Measurements from ENCODE around the gene CCL23.
"Not testable (repeated sequence)": the region's sequence is repeated elsewhere in the genome, so short reads cannot be mapped to it uniquely, and the experiment has no call there.

Gene CCL23

DNA sequence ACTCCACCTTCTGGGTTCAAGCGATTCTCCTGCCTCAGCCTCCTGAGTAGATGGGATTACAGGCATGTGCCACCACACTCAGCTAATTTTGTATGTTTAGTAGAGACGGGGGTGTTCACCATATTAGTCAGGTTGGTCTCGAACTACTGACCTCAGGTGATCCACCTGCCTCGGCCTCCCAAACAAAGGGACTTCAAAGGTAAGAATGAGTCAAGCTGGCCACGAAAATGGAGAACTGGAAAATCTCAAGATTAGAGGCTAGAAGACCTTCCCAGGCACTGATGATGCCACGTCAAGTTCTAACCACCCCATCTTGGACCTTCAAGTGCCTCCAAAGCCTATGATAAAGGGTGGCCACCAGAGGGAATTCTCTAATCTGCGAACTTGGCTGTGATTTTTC, 15.1 kb downstream of the CCL23 start:
- DNase-seq, result no peak

DNA sequence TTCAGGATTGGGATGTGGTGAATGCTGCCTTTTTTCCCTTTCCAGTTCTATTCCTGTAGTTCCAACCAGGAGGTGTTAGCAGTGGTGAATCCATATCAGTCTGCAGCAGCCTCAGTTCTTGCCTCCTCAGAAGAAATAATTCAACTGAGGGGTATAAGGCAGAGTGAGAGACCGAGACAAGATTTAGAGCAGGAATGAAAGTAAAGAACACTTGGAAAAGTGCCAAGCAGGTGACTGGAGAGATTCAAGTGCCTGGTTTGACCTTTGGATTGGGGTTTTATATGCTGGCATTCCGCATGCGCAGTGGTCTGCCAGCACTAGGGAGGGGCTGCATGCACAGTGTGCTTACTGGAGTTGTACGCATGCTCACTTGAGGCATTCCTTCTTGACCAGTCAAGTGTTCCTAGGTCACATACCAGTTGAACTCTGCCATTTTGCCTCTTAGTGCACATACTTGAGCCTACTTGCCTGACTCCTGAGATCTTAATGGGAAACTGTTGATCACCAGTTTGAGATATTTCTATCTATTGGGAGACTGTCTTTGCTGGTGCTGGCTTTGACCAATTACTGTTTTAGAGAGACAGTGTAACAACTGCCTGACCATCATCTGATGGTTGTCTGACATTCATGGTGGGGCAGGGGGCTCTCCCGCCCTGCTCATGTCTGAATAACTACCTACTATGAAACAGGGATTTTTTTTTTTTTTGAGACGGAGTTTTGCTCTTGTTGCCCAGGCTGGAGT, 15.7 kb downstream of the CCL23 start:
- no peak for DNase-seq

DNA sequence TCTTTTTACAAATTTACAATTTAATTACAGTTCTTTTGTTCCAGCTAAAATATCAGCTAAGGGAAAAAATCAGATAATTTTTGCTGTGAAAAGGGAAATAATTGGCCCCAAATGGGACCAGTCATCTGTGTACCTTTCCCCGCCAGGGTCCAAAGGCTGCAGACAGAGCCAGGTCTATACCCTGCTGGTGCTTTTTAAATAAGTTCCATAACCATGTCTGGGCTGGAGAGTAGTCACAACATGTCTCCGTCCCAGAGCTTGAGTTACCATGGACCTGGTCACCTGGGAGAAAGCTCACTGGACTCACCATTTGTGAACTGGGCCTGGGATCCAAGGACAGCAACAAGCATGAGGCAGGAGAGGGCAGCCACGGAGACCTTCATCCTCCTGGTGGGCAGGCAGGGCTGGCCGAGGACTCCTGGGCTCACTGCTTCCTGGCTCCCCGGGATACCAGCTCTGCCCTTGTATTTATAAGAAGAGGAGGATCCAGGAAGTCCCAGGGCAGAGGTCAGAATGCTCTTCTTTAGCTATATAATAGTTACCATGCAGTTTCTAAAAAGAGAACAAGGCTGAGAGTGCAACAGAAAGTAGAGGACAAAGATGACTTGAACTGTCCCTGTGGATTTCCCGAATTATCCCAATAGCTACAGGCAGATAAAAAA, 16.5 kb downstream of the CCL23 start, which contains the start of gene CCL15:
Gene CCL15 (minus strand): TSS at position 444 of the 662 bp plus-strand sequence. CDS start 61 bp downstream, at position 383.
- no peak for DNase-seq

DNA sequence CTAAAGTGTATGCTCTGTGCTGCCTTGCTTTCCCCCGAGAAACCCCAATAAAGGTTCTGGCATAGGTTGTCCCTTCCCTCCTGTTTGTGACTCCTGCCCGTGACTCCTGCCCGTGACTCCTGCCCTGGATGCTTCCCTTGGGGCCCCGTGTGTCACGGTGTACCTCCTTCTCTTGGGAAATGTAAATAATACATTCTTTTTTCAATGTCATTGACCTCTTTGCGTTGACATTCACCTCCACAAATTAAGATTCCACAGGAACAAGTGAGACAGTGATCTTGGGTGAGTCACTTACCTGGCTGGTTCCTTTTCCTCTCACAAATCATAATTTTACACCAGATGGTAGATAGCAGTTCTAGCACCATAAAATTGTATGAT, 17.1 kb downstream of the CCL23 start:
- no peak for DNase-seq

DNA sequence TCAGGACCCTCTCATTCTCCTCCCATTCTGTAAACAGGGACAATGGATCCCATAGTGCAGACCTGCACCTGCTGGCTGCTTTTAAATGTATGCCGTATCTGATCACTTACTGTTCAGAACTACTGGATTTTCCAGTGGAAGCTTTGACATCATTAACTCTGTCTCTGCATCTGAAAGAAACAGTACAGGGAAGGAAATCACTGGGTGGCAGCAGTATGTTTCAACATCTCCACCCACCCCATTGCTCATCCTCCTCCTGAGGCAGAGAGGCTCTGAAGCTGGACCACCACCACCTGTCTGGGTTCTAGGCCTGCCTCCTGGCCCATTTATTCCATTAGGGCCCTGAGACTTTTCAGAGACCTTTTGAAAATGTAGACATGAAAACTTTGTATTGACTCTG, 19.0 kb downstream of the CCL23 start:
- DNase-seq, result no peak

DNA sequence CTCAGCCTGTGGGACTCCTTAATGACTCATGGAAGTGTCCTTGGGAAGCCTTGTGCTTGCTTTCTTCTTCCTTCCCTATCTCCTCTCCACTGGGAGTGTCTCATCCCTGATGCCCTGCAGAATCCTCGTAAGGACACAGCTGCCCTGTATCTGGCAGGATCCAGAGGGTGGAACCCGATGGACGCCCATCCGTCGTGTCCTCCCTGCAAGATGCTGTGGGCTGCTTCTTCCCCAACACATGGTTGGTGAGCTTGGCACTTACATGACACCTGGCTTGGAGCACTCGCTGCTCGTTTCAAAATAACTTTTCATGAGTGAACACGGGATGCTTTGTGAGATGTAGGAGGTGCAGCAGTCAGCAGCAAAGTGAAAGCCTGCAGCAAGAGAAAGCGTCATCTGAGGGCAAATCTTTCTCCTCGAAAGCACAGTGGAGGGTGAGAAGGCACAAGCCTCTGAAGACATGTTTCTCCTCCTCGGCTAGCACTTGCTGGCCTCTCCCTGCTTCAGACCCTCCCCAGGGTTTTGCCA, 19.7 kb downstream of the CCL23 start:
- no peak for DNase-seq

DNA sequence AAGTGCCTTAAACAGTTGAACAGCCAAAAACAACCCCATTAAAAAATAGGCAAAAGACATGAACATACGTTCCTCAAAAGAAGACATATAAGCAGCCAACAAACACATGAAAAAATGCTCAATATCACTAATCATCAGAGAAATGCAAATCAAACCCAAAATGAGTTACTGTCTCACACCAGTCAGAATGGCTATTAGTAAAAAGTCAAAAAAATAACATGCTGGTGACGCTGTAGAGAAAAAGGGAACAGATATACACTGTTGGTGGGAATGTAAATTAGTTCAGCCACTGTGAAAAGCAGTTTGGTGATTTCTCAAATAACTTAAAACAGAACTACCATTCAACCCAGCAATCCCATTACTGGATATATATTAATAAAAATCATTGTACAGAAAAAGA, 22.4 kb downstream of the CCL23 start:
- not testable (repeated sequence) for DNase-seq

DNA sequence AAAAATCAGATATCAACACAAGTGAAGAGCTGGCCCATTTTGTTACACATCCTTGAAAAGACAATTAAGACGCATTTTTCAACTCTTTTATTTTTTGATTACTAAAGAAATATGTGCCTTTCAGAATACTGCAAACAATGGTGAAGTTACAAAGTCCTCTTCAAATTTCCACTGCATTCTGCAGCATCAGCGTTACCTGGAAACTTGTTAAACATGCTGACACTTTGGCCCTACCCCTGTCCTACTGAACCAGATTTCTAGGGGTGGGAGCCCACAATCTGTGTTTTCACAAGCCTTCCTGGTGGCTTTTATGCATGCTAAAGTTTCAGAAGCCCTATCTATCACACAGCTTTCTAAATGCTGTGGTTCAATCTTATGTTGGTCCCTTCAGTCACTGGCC, 26.7 kb downstream of the CCL23 start:
- DNase-seq, result no peak

DNA sequence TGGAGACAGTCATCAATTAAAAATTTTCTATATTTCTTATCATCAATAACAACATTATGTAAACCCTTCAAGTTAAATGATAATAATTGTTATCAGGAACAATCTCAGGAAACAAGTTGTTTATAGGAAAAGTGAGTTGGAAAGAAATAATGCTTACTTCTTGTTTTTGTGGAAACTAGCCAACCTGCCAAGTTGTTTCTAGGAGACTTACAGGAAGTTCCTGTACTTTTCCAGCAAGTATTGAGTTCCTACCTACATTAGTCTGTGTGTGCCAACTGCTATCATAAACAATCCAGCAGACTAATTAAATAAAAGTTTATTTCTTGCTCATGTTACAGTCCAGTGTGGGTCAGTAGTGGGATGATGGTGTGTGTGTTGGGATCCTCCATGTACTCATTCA, 29.6 kb downstream of the CCL23 start:
- DNase-seq, result no peak

DNA sequence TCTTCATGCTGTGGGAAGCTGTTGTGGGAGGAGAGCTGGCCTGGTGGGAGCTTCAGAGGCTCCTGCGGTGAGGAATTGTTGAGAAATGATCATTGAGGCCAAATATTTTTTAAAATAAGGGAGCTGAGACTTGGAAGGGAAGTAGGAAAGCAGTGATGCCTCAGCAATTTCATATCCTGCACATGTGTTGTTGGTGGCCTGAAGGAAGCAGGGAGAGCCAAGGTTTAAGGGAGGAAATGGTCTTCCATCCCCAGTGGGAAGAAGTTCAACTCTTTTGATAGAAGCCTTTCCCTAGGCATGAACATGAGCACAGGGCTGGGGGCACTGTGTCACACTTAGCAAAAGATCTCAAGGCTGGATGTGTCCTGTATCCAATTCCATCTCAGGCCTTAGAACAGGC, 31.1 kb downstream of the CCL23 start, which contains the start of gene CCL14:
Gene CCL14 (minus strand): TSS at position 87 of the 400 bp plus-strand sequence. CDS start 80 bp downstream, at position 7.
- no peak for DNase-seq

DNA sequence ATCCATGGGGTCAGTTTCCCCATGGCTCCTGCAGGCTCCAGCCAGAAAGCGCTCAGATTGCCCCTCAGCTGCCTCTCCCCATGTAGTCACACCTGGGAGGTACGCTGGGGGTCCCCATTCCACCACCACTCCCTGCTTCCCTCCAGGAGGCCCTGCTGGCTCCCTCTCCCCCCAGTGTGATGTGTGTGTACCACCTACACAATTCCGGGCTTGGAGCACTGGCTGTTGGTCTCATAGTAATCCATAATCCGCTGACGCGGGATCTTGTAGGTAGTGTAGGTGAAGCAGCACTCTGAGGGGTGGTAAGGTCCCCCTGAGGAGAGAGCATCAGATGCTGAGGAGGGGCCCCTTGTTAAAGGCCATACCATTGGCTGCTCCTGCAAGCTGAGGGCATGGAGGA, 33.6 kb downstream of the CCL23 start:
- no peak for DNase-seq

DNA sequence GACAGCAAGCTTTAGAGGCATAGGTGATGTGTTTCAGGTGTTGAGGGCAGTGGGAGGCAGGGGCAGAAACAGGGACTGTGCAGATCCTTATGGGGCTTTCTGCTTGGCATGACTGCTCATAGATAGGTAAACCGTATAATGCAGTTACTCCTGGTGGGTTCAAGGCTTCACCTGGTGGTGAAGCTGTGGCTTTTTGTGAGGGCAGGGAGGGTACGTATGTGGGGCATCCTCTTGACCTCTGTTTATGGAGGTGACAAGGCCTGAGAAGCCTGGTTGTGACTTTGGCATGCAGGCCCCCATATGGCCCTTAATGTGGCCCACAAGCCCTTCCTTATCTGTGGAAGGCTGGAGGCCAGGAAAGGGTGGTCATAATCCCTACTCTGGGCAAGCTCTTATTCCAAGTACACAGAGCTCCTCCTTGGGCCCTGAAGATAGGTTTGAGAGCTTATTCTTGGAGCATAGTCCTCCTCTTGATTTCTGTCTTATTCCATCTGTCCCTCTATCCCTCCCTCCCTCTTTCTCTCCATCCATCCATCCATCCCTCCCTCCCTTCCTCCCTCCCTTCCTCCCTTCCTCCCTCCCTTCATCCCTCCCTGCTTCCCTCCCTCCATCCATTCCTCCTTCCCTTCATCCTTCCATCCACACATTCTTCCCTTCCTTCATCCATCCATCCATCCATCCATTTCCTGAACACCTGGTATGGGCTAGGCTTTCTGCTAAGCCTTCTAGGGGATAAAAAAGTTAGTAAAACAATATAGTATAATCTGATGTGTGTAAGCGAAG, 35.2 kb downstream of the CCL23 start:
- DNase-seq, result no peak

DNA sequence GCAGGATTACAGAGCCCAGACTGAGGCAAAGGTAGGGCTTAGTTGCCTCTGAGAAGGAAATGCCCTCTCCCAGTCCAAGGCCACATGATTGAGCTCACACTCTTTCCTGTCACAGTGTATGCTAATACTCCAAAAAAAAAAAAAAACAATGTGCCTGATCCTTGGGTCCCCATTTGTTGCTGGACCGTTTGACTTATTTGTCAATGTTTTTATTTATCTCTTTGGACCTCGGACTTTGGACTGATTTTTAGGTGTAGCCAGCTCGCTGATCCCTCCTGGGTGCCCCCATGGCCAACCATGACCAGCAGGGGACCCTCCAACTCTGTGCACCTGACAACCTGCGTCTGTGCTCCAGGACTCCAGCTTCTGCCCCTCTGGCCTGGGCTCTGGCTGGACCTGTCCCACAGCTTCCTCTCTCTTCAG, 35.9 kb downstream of the CCL23 start:
- no peak for DNase-seq

DNA sequence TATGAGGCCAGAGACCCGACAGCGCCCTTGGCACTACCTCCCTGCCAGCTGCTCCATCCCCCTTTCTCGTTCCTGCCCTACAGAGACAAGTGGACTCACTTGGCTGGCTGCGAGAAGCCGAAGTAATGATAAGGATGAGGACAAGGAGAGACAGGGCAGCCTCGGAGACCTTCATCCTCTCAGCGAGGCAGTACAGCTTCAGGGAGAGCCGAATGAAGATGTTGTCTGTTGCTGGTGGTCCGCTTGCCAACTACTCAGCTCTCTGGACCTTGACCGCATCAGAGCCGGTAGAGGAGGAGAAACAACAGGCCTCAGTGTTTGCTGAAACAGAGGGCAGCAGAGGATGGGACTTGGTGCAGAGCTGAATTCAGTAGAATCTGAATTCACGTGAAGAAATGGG, 36.5 kb downstream of the CCL23 start, which contains the start of gene CCL16:
Gene CCL16 (minus strand): TSS at position 252 of the 400 bp plus-strand sequence. CDS start 77 bp downstream, at position 175.
- DNase-seq, result no peak

DNA sequence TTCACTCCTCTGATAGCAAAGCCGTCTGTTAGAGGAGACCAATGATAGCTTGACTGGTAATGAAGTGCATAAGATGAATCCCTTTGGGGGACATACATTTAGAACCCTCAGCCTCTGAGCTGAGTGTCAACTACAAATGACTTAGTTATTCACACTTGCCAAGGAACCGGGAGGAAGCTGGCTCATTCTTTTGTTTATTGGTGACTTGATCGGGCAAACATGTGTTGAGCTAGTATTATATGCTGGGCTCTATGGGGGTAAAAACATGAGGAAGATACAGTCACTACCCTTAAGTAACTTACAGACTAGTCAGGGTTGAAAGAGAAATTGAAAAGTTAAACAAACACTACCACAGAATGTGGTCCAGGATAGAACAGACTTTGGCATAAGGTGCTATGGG, 39.4 kb downstream of the CCL23 start:
- no peak for DNase-seq

DNA sequence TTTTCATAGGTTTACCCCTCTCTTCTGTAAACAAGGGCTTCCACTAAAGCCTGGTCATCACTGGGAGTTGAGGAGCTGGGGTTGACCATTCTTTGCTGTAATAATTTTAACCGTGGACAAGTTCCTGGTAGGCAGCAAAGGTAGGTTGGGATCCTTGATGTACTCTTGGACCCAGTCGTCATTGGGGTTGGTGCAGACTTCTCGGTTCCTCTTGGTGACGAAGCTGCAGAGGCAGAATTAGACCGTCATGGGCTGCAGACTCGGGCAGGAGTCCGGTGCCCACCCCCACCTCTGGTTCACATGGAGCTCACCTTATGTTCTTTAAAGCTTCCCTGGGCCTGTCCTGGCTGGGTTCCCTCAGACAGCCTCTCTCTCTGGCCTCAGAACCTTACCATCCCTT, 40.3 kb downstream of the CCL23 start:
- no peak for DNase-seq

DNA sequence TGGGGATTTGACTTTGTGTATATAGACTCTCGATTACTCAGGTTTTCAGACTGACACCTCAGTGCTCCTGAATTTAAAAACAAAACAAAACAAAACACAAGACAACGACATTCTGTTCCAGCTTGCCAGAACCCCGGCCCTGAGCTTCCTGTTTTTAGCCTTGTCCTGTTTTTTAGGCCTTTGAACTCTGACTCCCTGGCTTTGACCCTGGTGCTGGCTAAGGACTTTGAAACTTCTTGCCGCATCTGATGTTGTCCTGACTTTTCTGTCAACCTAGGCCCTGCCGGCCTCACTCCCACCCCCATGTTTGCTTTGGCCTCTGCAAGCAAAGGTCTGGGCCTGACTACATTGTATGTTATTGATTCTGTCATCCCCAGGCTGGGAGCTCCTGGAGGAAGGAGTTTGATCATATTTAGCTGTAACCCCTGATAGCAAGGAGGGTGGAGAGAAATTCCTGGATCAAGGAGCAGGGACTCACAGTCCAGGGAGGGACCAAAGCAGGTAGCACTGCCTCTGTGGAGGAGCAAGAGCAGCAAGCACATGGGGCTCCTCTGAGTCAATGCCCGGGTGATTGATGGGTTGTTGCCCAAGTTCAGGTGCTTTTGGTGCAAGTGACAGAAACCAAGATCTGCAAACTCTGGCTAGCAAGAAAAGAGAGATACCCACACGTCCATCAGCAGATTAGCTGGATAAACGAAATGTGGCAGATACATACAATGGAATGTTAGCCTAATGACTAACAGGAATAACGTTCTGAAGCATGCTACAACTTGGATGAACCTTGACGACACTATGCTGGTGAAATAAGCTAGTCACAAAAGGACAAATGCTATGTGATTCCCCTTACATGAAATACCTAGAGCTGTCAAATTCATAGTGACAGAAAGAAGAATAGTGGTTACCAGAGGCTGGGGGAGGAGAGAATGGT, 44.2 kb downstream of the CCL23 start:
- DNase-seq, result no peak

DNA sequence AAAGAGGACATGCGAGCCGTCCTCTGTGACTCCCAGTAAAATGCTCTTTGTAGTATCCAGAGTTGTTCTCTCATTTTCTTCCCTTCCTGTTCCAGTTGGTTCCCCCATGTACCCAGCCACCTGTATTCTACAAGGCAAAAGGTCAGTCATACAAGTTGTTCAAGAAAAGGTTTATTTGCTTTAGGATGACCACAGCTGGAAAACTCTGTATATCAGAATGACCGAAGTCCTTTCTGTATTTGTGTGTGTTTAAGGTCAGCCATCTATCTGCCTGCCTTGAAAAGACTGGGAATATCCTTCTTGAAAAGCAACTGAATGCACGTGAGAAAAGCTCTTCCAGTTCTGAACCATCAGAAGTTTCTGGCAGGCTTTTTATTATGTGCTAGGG, 44.8 kb downstream of the CCL23 start:
- no peak for DNase-seq

DNA sequence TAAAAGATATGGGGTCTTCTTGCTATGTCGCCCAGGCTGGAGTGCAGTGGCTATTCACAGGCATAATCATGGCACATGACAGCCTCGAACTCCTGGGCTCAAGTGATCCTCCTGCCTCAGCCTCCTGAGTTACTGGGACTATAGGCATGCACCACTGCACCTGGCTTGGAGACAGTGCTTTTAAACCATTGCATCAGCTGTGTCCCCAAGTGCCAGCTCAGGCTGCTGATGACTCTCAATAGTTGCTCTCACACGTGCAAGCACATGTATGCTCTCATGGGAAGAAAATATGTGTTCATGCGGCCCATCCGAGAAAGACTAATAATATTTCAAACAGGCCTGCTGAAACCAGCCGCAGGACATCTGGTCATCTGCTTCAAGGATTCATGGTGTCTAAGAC, 45.2 kb downstream of the CCL23 start:
- DNase-seq, result no peak

DNA sequence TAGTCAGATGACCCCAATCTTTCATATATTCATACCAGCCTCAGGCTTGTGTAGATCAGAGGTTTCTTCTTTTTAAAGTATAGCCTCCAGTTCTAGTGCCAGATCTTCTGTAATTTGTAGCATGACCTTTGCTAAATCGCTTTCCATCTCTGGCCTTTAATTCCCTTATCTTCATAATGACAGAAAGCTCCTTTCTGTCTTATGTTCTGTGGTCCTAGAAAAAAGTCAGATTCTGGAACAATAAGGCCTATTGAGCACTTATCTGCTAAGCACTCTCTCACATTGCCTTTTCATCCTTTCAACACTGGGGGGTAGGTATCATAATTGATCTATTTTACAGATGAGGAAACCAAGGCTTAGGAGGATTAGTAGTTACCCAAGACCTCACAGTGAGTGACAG, 45.7 kb downstream of the CCL23 start:
- DNase-seq, result no peak

DNA sequence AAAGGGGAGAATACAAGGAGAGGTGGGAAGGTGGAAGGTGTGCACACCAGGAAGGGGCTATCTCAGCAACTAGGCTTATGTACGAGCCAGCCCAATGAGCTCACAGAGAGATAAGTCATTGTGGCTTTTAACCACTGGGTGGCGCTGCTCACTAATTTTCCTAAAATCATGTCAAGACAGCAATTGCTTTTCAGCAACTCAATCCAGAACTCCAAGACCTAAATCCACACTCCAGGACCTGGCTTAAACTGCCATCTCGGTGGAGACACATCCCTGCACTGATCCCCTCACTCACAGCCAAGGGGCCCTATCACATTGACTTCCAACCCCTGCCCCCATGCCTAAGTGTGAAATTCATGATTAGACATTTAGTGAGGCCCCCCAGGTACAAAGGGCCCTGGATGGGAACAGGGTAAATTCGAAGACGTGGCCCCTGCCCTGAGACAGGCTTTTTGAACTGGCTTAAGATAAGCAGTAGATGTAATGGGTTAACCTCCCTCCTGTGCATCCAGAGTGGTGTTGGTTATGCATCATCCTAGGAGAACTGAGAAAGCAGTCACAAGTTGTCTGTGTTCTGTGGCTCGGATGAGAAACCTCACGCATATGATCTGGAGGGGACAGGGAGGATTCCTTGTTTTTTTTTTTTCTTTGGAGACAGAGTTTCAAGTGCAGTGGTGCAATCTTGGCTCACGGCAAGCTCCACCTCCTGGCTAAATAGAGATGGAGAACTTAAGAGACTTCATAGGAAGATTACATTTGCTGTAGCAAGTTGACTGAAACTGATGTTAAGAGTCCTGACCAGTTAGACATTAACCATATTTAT, 48.0 kb downstream of the CCL23 start:
- peak; percentile 58 for DNase-seq
